IMR-90 (cell line): Measurements from ENCODE around the gene PRSS1. TPM values are rescaled to one million over a fixed set of nuclear protein-coding genes. Genes with fewer than 3 reads are reported as not detected.

Experiments
- ATAC-seq: fragments of 200-7000 bp; cut with Tn5 transposase; 2 replicates; pipeline ENCODE4 v1.9.1; 2020; ENCODE audit warnings: low read depth, mild to moderate bottlenecking, moderate library complexity
- BruUV-seq: library from RNA; stranded (reverse); fragments of 400-500 nt; replicated peaks from 2 replicates; lab custom pipeline; 2021; lab: Mats Ljungman, UMichigan
- CTCF ChIA-PET: fragments of 300-600 bp; formaldehyde crosslinking; extraction: SDS; loops from one replicate; lab custom pipeline; 2021; ENCODE audit warnings: antibody characterized with exemption; lab: Yijun Ruan, JAX
- POLR2A ChIA-PET: fragments of 300-600 bp; sonication (Branson Sonifier 250); formaldehyde crosslinking; loops from one replicate; lab custom pipeline; 2022; ENCODE audit warnings: antibody characterized with exemption; ENCODE audit not compliant: unreplicated experiment; lab: Charles Lee
- DNase-seq: peaks from one replicate; pipeline ENCODE4 v3.0.0; 2013
- H2AFZ ChIP-seq: replicated peaks from 2 replicates; pipeline ENCODE3; 2013; ENCODE audit warnings: low read length, mild to moderate bottlenecking; ENCODE audit not compliant: poor library complexity
- H2AK5ac ChIP-seq: 2 replicates; pipeline ENCODE4 v1.6.1; 2013; ENCODE audit warnings: low read depth, low read length, inconsistent platforms
- H2AK9ac ChIP-seq: replicated peaks from 2 replicates; pipeline ENCODE3; 2013; ENCODE audit warnings: mild to moderate bottlenecking, low read depth, low read length, moderate library complexity; ENCODE audit not compliant: poor library complexity
- H2BK120ac ChIP-seq: 2 replicates; pipeline ENCODE4 v1.6.1; 2013; ENCODE audit warnings: low read depth, low read length, inconsistent platforms
- H2BK15ac ChIP-seq: 3 replicates; pipeline ENCODE4 v1.6.1; 2013; ENCODE audit warnings: low read depth, low read length, inconsistent platforms
- H2BK20ac ChIP-seq: 2 replicates; pipeline ENCODE4 v1.6.1; 2013; ENCODE audit warnings: low read depth, mild to moderate bottlenecking, inconsistent platforms, low read length, moderate library complexity
- H2BK5ac ChIP-seq: 2 replicates; pipeline ENCODE4 v1.6.1; 2013; ENCODE audit warnings: mild to moderate bottlenecking, low read depth, low read length, inconsistent platforms; ENCODE audit not compliant: poor library complexity, severe bottlenecking
- H3K14ac ChIP-seq: replicated peaks from 2 replicates; pipeline ENCODE4 v1.6.1; 2013; ENCODE audit warnings: low read depth, low read length, inconsistent platforms
- H3K18ac ChIP-seq: 2 replicates; pipeline ENCODE4 v1.6.1; 2013; ENCODE audit warnings: low read depth, low read length, control low read depth
- H3K23ac ChIP-seq: 2 replicates; pipeline ENCODE4 v1.6.1; 2013; ENCODE audit warnings: low read depth, low read length, inconsistent platforms
- H3K27ac ChIP-seq: 2 replicates; pipeline ENCODE4 v1.5.1; 2013; ENCODE audit warnings: mild to moderate bottlenecking, control low read depth, low read length; ENCODE audit not compliant: insufficient read depth
- H3K27me3 ChIP-seq: 2 replicates; pipeline ENCODE4 v1.6.1; 2013; ENCODE audit warnings: low read length; ENCODE audit not compliant: control insufficient read depth, insufficient read depth
- H3K36me3 ChIP-seq: 2 replicates; pipeline ENCODE4 v1.6.1; 2013; ENCODE audit warnings: low read length, mixed read lengths; ENCODE audit not compliant: control insufficient read depth, insufficient read depth
- H3K4ac ChIP-seq: 2 replicates; pipeline ENCODE4 v1.6.1; 2013; ENCODE audit warnings: low read depth, low read length, inconsistent platforms
- H3K4me1 ChIP-seq: 2 replicates; pipeline ENCODE4 v1.6.1; 2013; ENCODE audit warnings: low read length, mixed read lengths; ENCODE audit not compliant: control insufficient read depth, insufficient read depth
- H3K4me2 ChIP-seq: 2 replicates; pipeline ENCODE4 v1.6.1; 2013; ENCODE audit warnings: low read depth, mild to moderate bottlenecking, control low read depth, low read length, moderate library complexity
- H3K4me3 ChIP-seq: 2 replicates; pipeline ENCODE4 v1.5.1; 2013; ENCODE audit warnings: low read depth, mild to moderate bottlenecking, control low read depth, low read length, moderate library complexity; ENCODE audit not compliant: insufficient read depth
- H3K56ac ChIP-seq: 2 replicates; pipeline ENCODE4 v1.6.1; 2013; ENCODE audit warnings: low read length, inconsistent platforms; ENCODE audit not compliant: insufficient read depth; ENCODE audit errors: extremely low read depth
- H3K79me1 ChIP-seq, 2 experiments: 2 replicates each; pipeline ENCODE4 v1.6.1; 2013; ENCODE audit warnings: low read length in 2 of 2, inconsistent platforms in 1 of 2, low read depth in 1 of 2
- H3K9ac ChIP-seq: 2 replicates; pipeline ENCODE4 v1.6.1; 2013; ENCODE audit warnings: low read depth, low read length, control low read depth
- H3K9me1 ChIP-seq: 2 replicates; pipeline ENCODE4 v1.6.1; 2013; ENCODE audit warnings: low read length, inconsistent platforms; ENCODE audit not compliant: insufficient read depth
- H3K9me3 ChIP-seq: 2 replicates; pipeline ENCODE4 v1.6.1; 2013; ENCODE audit warnings: low read length; ENCODE audit not compliant: control insufficient read depth, insufficient read depth
- H4K20me1 ChIP-seq: 2 replicates; pipeline ENCODE4 v1.6.1; 2013; ENCODE audit warnings: low read length, inconsistent platforms; ENCODE audit not compliant: insufficient read depth
- H4K5ac ChIP-seq: 2 replicates; pipeline ENCODE4 v1.6.1; 2013; ENCODE audit warnings: mild to moderate bottlenecking, low read depth, low read length, control low read depth
- H4K8ac ChIP-seq, 2 experiments: 2 replicates each; pipeline ENCODE4 v1.6.1; 2013; ENCODE audit warnings: low read depth in 2 of 2, low read length in 2 of 2, control low read depth in 1 of 2, inconsistent platforms in 1 of 2
- H4K91ac ChIP-seq: 2 replicates; pipeline ENCODE4 v1.6.1; 2013; ENCODE audit warnings: low read depth, low read length, inconsistent platforms; ENCODE audit not compliant: insufficient read depth
- BHLHE40 ChIP-seq: fragments of 150-350 bp; IDR thresholded peaks from 2 replicates; pipeline ENCODE4 v1.6.1; 2016; ENCODE audit warnings: mild to moderate bottlenecking, low read depth, low read length
- CEBPB ChIP-seq: IDR thresholded peaks from 2 replicates; pipeline ENCODE4 v1.6.1; 2012; ENCODE audit warnings: low read depth, low read length, improper control_type of control experiment
- CHD1 ChIP-seq: IDR thresholded peaks from 2 replicates; pipeline ENCODE4 v1.6.1; 2012; ENCODE audit warnings: low read depth, low read length, improper control_type of control experiment
- CTCF ChIP-seq: conservative IDR thresholded peaks from 2 replicates; pipeline ENCODE4 v1.5.1; 2012; ENCODE audit warnings: mild to moderate bottlenecking, low read depth, low read length, improper control_type of control experiment
- ELK1 ChIP-seq: fragments of 150-350 bp; IDR thresholded peaks from 2 replicates; pipeline ENCODE4 v1.6.1; 2016; ENCODE audit warnings: low read depth, mild to moderate bottlenecking, low read length, moderate library complexity, borderline replicate concordance
- FOS ChIP-seq: fragments of 150-350 bp; IDR thresholded peaks from 2 replicates; pipeline ENCODE4 v1.6.1; 2016; ENCODE audit warnings: low read depth, low read length
- MAFK ChIP-seq: IDR thresholded peaks from 2 replicates; pipeline ENCODE4 v1.6.1; 2012; ENCODE audit warnings: low read depth, low read length, improper control_type of control experiment
- MAZ ChIP-seq: IDR thresholded peaks from 2 replicates; pipeline ENCODE4 v1.6.1; 2012; ENCODE audit warnings: low read depth, mild to moderate bottlenecking, low read length, improper control_type of control experiment, moderate library complexity, borderline replicate concordance
- MXI1 ChIP-seq: IDR thresholded peaks from 2 replicates; pipeline ENCODE4 v1.6.1; 2012; ENCODE audit warnings: low read depth, mild to moderate bottlenecking, low read length, moderate library complexity, borderline replicate concordance
- NFE2L2 ChIP-seq: fragments of 150-350 bp; IDR thresholded peaks from 2 replicates; pipeline ENCODE4 v1.6.1; 2016; ENCODE audit warnings: low read depth, mild to moderate bottlenecking, low read length
- POLR2A ChIP-seq: IDR thresholded peaks from 2 replicates; pipeline ENCODE4 v1.6.1; 2012; ENCODE audit warnings: mild to moderate bottlenecking, low read depth, low read length
- RAD21 ChIP-seq: IDR thresholded peaks from 2 replicates; pipeline ENCODE4 v1.6.1; 2012; ENCODE audit warnings: low read length, improper control_type of control experiment
- RCOR1 ChIP-seq: IDR thresholded peaks from 2 replicates; pipeline ENCODE4 v1.6.1; 2012; ENCODE audit warnings: mild to moderate bottlenecking, low read length, improper control_type of control experiment; ENCODE audit not compliant: insufficient replicate concordance
- RFX5 ChIP-seq: IDR thresholded peaks from 2 replicates; pipeline ENCODE4 v1.8.0; 2012; ENCODE audit warnings: low read depth, mild to moderate bottlenecking, low read length, moderate library complexity
- USF2 ChIP-seq: fragments of 150-350 bp; IDR thresholded peaks from 2 replicates; pipeline ENCODE4 v1.6.1; 2017; ENCODE audit warnings: mild to moderate bottlenecking, antibody characterized with exemption, low read length, low read depth
- WGBS, 2 experiments: methylation state at CpG; one replicate each; pipeline versions ENCODE4 v1.1.5 to v1.1.7; 2013; ENCODE audit warnings: missing lambda C conversion rate in 2 of 2; ENCODE audit not compliant: insufficient read length in 1 of 2; ENCODE audit errors: extremely low coverage in 2 of 2; 5-methylcytosine and 5-hydroxymethylcytosine counted together
- dilution Hi-C: fragments of 300-500 bp; cut with HindIII; formaldehyde crosslinking; loops from one replicate; pipeline ENCODE4 v1.14.3; 2018; ENCODE audit warnings: low sequenced_read_pairs; ENCODE audit not compliant: unreplicated experiment
- in situ Hi-C: fragments of 300-500 bp; cut with MboI; formaldehyde crosslinking; loops from 3 replicates; pipeline ENCODE4 v1.14.3; 2019; ENCODE audit warnings: low sequenced_read_pairs, inconsistent platforms, mixed read lengths
- intact Hi-C: fragments of 100-400 bp; cut with micrococcal nuclease; formaldehyde crosslinking; loops from 2 replicates; pipeline ENCODE4 v1.10.0; 2022
- polyA plus RNA-seq, 3 experiments: library from polyadenylated mRNA; depleted of rRNA; stranded (reverse); fragments of >200 nt; gene quantifications; 2 replicates each; pipeline ENCODE4 v1.2.3, GENCODE V29; 2012; ENCODE audit warnings: low replicate concordance in 1 of 3
- total RNA-seq: library from RNA; depleted of rRNA; stranded (reverse); fragments of >200 nt; gene quantifications from 2 replicates; pipeline ENCODE4 v1.2.3, GENCODE V29; 2012

Gene PRSS1
- total and polyA plus RNA-seq, 2 of the 4 experiments (the other 2 are of a cell fraction), result not detected

GRCh38 chr7:142752376-142753225 lies 3.3 kb downstream of the PRSS1 start:
- Histone ChIP-seq H2BK20ac (no peak overlapping the region), H3K27ac (no peak overlapping the region), H3K9ac (no peak overlapping the region), H3K18ac (no peak overlapping the region), H3K23ac (no peak overlapping the region), H2AFZ (no peak overlapping the region), H2AK9ac (no peak overlapping the region), H2BK5ac (no peak overlapping the region), H2AK5ac (no peak overlapping the region), H3K14ac (no peak overlapping the region), H3K36me3 (no peaks in the 10 kb centered on the region), H3K56ac (no peak overlapping the region), H2BK120ac (no peak overlapping the region), H4K91ac (no peak overlapping the region), H4K8ac (no peak overlapping the region), H3K4ac (no peak overlapping the region), H3K4me3 (no peak overlapping the region), H3K79me1 (no peaks in the 10 kb centered on the region), H3K9me1 (no peaks in the 10 kb centered on the region), H4K20me1 (no peaks in the 10 kb centered on the region), H3K4me2 (no peak overlapping the region), H3K9me3 (no peaks in the 10 kb centered on the region), H3K27me3 (no peaks in the 10 kb centered on the region; the same call in 1 of the 2 replicates), H3K4me1 (no peaks in the 10 kb centered on the region), H4K5ac (no peak overlapping the region), H2BK15ac (no peak overlapping the region)
- ChIA-PET POLR2A (no interaction called here), CTCF (no interaction called here)
- no TSS peak for BruUV-seq
- intact Hi-C loops, result no loop called here
- dilution Hi-C loops, result no loop called here
- WGBS, 2 experiments, result no CpG with 5 or more reads among the region's 3 CpGs
- DNase-seq (no peak), ATAC-seq (no peak)
- in situ Hi-C loops, result no loop called here
- TF ChIP-seq BHLHE40, result no peak
- no peak for TF ChIP-seq MAZ
- no peak for TF ChIP-seq FOS
- TF ChIP-seq CHD1, result no peak
- TF ChIP-seq MXI1, result no peak
- no peak for TF ChIP-seq POLR2A
- TF ChIP-seq RFX5, result no peak
- TF ChIP-seq USF2, result no peak
- no peak for TF ChIP-seq ELK1
- no peak for TF ChIP-seq CTCF
- TF ChIP-seq RAD21, result no peak
- TF ChIP-seq MAFK, result no peak
- TF ChIP-seq CEBPB, result no peak
- no peak for TF ChIP-seq RCOR1
- TF ChIP-seq NFE2L2, result no peak
